Naive thymus-derived CD4-positive, alpha-beta T cell (primary cell): ENCODE measurements around the gene DCN. TPM values are rescaled to one million over a fixed set of nuclear protein-coding genes. Genes with fewer than 3 reads are reported as not detected.

Source experiments
- ATAC-seq: fragments of 150-1000 bp; cut with Tn5 transposase; 2 replicates; pipeline ENCODE4 v1.10.0; 2021; ENCODE audit warnings: mild to moderate bottlenecking, moderate library complexity
- CTCF ChIA-PET: fragments of 350-600 bp; sonication (Branson Sonifier 250); formaldehyde crosslinking; loops from one replicate; lab custom pipeline; 2021; ENCODE audit warnings: antibody characterized with exemption; lab: Charles Lee
- POLR2A ChIA-PET: fragments of 350-600 bp; sonication (Branson Sonifier 250); formaldehyde crosslinking; loops from one replicate; lab custom pipeline; 2021; ENCODE audit warnings: antibody characterized with exemption, inconsistent platforms; lab: Charles Lee
- DNase-seq, 9 donors: peaks; one replicate each; pipeline versions ENCODE4 v3.0.0 to v3.0.0-alpha.2; 2020 to 2022; ENCODE audit warnings: mixed read lengths in 1 of 9
- H3K27ac ChIP-seq: one replicate; pipeline ENCODE4 v1.7.0; 2013; ENCODE audit warnings: mild to moderate bottlenecking, low read depth, low read length, moderate library complexity
- H3K27me3 ChIP-seq, 2 donors: one replicate each; pipeline ENCODE4 v1.7.0; 2013; ENCODE audit warnings: low read length in 2 of 2, mild to moderate bottlenecking in 2 of 2, moderate library complexity in 2 of 2; ENCODE audit not compliant: control insufficient read depth in 2 of 2, insufficient read depth in 2 of 2
- H3K36me3 ChIP-seq, 3 experiments: 1 replicate in 2 of 3; 2 replicates in 1 of 3; pipeline ENCODE4 v1.7.0; 2013; ENCODE audit warnings: low read length in 3 of 3, mild to moderate bottlenecking in 3 of 3, moderate library complexity in 1 of 3; ENCODE audit not compliant: insufficient read depth in 3 of 3, control insufficient read depth in 2 of 3
- H3K4me1 ChIP-seq, 2 donors: one replicate each; pipeline ENCODE4 v1.7.0; 2013; ENCODE audit warnings: low read length in 2 of 2, mild to moderate bottlenecking in 2 of 2, moderate library complexity in 1 of 2; ENCODE audit not compliant: control insufficient read depth in 2 of 2, insufficient read depth in 2 of 2
- H3K4me3 ChIP-seq: 2 replicates; pipeline ENCODE4 v1.7.0; 2013; ENCODE audit warnings: mild to moderate bottlenecking, low read length
- H3K9me3 ChIP-seq, 3 experiments: 1 replicate in 2 of 3; 2 replicates in 1 of 3; pipeline ENCODE4 v1.7.0; 2013; ENCODE audit warnings: low read length in 3 of 3; ENCODE audit not compliant: control insufficient read depth in 2 of 3
- H3K27ac Mint-ChIP-seq, 9 donors: one replicate each; pipeline ENCODE4 v1.8.0; 2020 to 2022; ENCODE audit warnings: mixed read lengths in 9 of 9, mild to moderate bottlenecking in 8 of 9, moderate library complexity in 5 of 9, inconsistent platforms in 2 of 9
- H3K27me3 Mint-ChIP-seq, 5 donors: one replicate each; pipeline ENCODE4 v1.8.0; 2021 to 2022; ENCODE audit warnings: mixed read lengths in 5 of 5, mild to moderate bottlenecking in 1 of 5
- H3K36me3 Mint-ChIP-seq, 5 donors: one replicate each; pipeline ENCODE4 v1.8.0; 2020 to 2022; ENCODE audit warnings: mixed read lengths in 5 of 5, mild to moderate bottlenecking in 3 of 5, inconsistent platforms in 1 of 5
- H3K4me1 Mint-ChIP-seq, 7 donors: one replicate each; pipeline ENCODE4 v1.8.0; 2020 to 2022; ENCODE audit warnings: mixed read lengths in 7 of 7, mild to moderate bottlenecking in 3 of 7, inconsistent platforms in 1 of 7
- H3K4me3 Mint-ChIP-seq, 10 donors: one replicate each; pipeline ENCODE4 v1.8.0; 2020 to 2022; ENCODE audit warnings: mild to moderate bottlenecking in 10 of 10, mixed read lengths in 10 of 10, moderate library complexity in 6 of 10, inconsistent platforms in 2 of 10
- H3K9me3 Mint-ChIP-seq, 11 donors: one replicate each; pipeline ENCODE4 v1.8.0; 2020 to 2022; ENCODE audit warnings: mixed read lengths in 11 of 11, mild to moderate bottlenecking in 4 of 11, inconsistent platforms in 1 of 11, moderate library complexity in 1 of 11
- intact Hi-C, 2 donors: fragments of 100-400 bp; cut with micrococcal nuclease; formaldehyde crosslinking; loops; one replicate each; pipeline ENCODE4 v1.15.1; 2023
- polyA plus RNA-seq, 2 donors: library from polyadenylated mRNA; unstranded; fragments of 300-500 nt; fragmentation: Illumina TruSeq; gene quantifications; one replicate each; pipeline ENCODE4 v1.2.3, GENCODE V29; 2021
- total RNA-seq, 6 experiments: library from RNA in 5 of 6; stranded (reverse) in 5 of 6; gene quantifications; 1 replicate in 5 of 6; 2 replicates in 1 of 6; pipeline ENCODE4 v1.2.3 and lab custom pipeline; 2021 to 2026

The DCN gene
- total RNA-seq (under 1 TPM in 1 of 5 experiments, not detected in 4; 0.69 TPM), polyA plus RNA-seq (not detected), total RNA-seq (lab: John Stamatoyannopoulos, UW) (not detected)

- Mint-ChIP-seq H3K27me3 (peaks cover 0 to 14% (median 0%) of the 10 kb centered on the region in 5 donors), H3K9me3 (no peaks in the 10 kb centered on the region), H3K4me3 (no peak within 1 kb of the TSS), H3K27ac (no peak within 1 kb of the TSS), H3K4me1 (no peaks in the 10 kb centered on the region), H3K36me3 (no peaks in the 10 kb centered on the region)
- no peak within 1 kb of the TSS for H3K27ac ChIP-seq
- ChIA-PET CTCF (no interaction called here), POLR2A (no interaction called here)
- no peak within 1 kb of the TSS for H3K4me3 ChIP-seq
- no peaks in the 10 kb centered on the region for H3K9me3 ChIP-seq
- no peaks in the 10 kb centered on the region for H3K27me3 ChIP-seq
- no peaks in the 10 kb centered on the region for H3K4me1 ChIP-seq
- ATAC-seq = no peak
- intact Hi-C loops = loop anchor here in 1 of 2 donors (5.0 kb wide), 1 partner anchor 144 kb away; no protein-coding TSS in a partner anchor
- DNase-seq = no peak
- no peaks in the 10 kb centered on the region for H3K36me3 ChIP-seq
Measured at GRCh38 chr12:91182636-91183455, at the start of gene DCN. DCN (minus strand) TSS chr12:91182817; CDS start chr12:91178552, 4,265 bp downstream.

- Mint-ChIP-seq H3K27me3 (peaks cover 0 to 19% (median 7%) of the 10 kb centered on the region in 5 donors), H3K4me3 (no peak overlapping the region), H3K4me1 (no peaks in the 10 kb centered on the region), H3K36me3 (no peaks in the 10 kb centered on the region), H3K9me3 (peaks cover 0 to 4% (median 0%) of the 10 kb centered on the region in 11 donors), H3K27ac (no peak overlapping the region)
- intact Hi-C loops = no loop called here
- H3K4me3 ChIP-seq = no peak overlapping the region
- no peak overlapping the region for H3K27ac ChIP-seq
- ATAC-seq (no peak), DNase-seq (no peak)
- no peaks in the 10 kb centered on the region for H3K4me1 ChIP-seq
- POLR2A ChIA-PET = interaction anchor here (0.5 kb wide), 1 partner anchor 485 kb away, joined by 4 read pairs; no protein-coding TSS in a partner anchor
- CTCF ChIA-PET = no interaction called here
- no peaks in the 10 kb centered on the region for H3K36me3 ChIP-seq
- no peaks in the 10 kb centered on the region for H3K27me3 ChIP-seq
- no peaks in the 10 kb centered on the region for H3K9me3 ChIP-seq
Measured at GRCh38 chr12:91230841-91231240, 48.2 kb upstream of the DCN start.

- DNase-seq = no peak
- H3K36me3 Mint-ChIP-seq = no peaks in the 10 kb centered on the region
- H3K4me3 Mint-ChIP-seq = no peak overlapping the region
- ATAC-seq = no peak
- no peak overlapping the region for H3K27ac ChIP-seq
- H3K4me1 ChIP-seq = no peaks in the 10 kb centered on the region
- H3K36me3 ChIP-seq = no peaks in the 10 kb centered on the region
- CTCF ChIA-PET = no interaction called here
- no peak overlapping the region for H3K27ac Mint-ChIP-seq
- no peaks in the 10 kb centered on the region for H3K27me3 ChIP-seq
- no peaks in the 10 kb centered on the region for H3K4me1 Mint-ChIP-seq
- H3K9me3 Mint-ChIP-seq = peaks cover 0 to 3% (median 0%) of the 10 kb centered on the region in 11 donors
- peaks cover 0 to 30% (median 13%) of the 10 kb centered on the region in 5 donors for H3K27me3 Mint-ChIP-seq
- intact Hi-C loops = no loop called here
- POLR2A ChIA-PET = no interaction called here
- no peaks in the 10 kb centered on the region for H3K9me3 ChIP-seq
- no peak overlapping the region for H3K4me3 ChIP-seq
Measured at GRCh38 chr12:91226951-91227350, 44.3 kb upstream of the DCN start.

- DNase-seq = no peak
- ATAC-seq = no peak
- Histone ChIP-seq H3K9me3 (no peaks in the 10 kb centered on the region), H3K27ac (no peak overlapping the region), H3K4me1 (no peaks in the 10 kb centered on the region), H3K36me3 (no peaks in the 10 kb centered on the region), H3K4me3 (no peak overlapping the region), H3K27me3 (no peaks in the 10 kb centered on the region)
- no peaks in the 10 kb centered on the region for H3K4me1 Mint-ChIP-seq
- no peak overlapping the region for H3K4me3 Mint-ChIP-seq
- H3K9me3 Mint-ChIP-seq = peaks cover 0 to 3% (median 0%) of the 10 kb centered on the region in 11 donors
- no peaks in the 10 kb centered on the region for H3K36me3 Mint-ChIP-seq
- CTCF ChIA-PET = interaction anchor here (0.6 kb wide), 2 partner anchors 11 to 76 kb away, joined by 3 read pairs; no protein-coding TSS in a partner anchor
- peaks cover 0 to 30% (median 13%) of the 10 kb centered on the region in 5 donors for H3K27me3 Mint-ChIP-seq
- intact Hi-C loops = no loop called here
- POLR2A ChIA-PET = no interaction called here
- H3K27ac Mint-ChIP-seq = no peak overlapping the region
Measured at GRCh38 chr12:91225316-91225715, 42.7 kb upstream of the DCN start.

GRCh38 chr12:91224401-91224800, 41.8 kb upstream of the DCN start:
- Mint-ChIP-seq H3K4me1 (no peaks in the 10 kb centered on the region), H3K36me3 (no peaks in the 10 kb centered on the region), H3K27ac (no peak overlapping the region), H3K27me3 (peaks cover 0 to 29% (median 14%) of the 10 kb centered on the region in 5 donors), H3K4me3 (no peak overlapping the region), H3K9me3 (peaks cover 0 to 3% (median 0%) of the 10 kb centered on the region in 11 donors)
- intact Hi-C loops = no loop called here
- H3K9me3 ChIP-seq = no peaks in the 10 kb centered on the region
- DNase-seq = no peak
- POLR2A ChIA-PET = no interaction called here
- no peaks in the 10 kb centered on the region for H3K27me3 ChIP-seq
- CTCF ChIA-PET = interaction anchor here (0.6 kb wide), 1 partner anchor 75 kb away, joined by 3 read pairs; no protein-coding TSS in a partner anchor
- no peaks in the 10 kb centered on the region for H3K4me1 ChIP-seq
- H3K4me3 ChIP-seq = no peak overlapping the region
- ATAC-seq = no peak
- no peaks in the 10 kb centered on the region for H3K36me3 ChIP-seq
- H3K27ac ChIP-seq = no peak overlapping the region

GRCh38 chr12:91222746-91223145, 40.1 kb upstream of the DCN start:
- no peak overlapping the region for H3K4me3 Mint-ChIP-seq
- H3K4me1 Mint-ChIP-seq = no peaks in the 10 kb centered on the region
- H3K27me3 Mint-ChIP-seq = peaks cover 0 to 19% (median 11%) of the 10 kb centered on the region in 5 donors
- no peak overlapping the region for H3K27ac Mint-ChIP-seq
- no peaks in the 10 kb centered on the region for H3K4me1 ChIP-seq
- H3K9me3 Mint-ChIP-seq = no peaks in the 10 kb centered on the region
- intact Hi-C loops = no loop called here
- H3K27ac ChIP-seq = no peak overlapping the region
- ChIA-PET POLR2A (no interaction called here), CTCF (no interaction called here)
- no peak overlapping the region for H3K4me3 ChIP-seq
- H3K27me3 ChIP-seq = no peaks in the 10 kb centered on the region
- DNase-seq (no peak), ATAC-seq (no peak)
- H3K36me3 Mint-ChIP-seq = no peaks in the 10 kb centered on the region
- H3K9me3 ChIP-seq = no peaks in the 10 kb centered on the region
- no peaks in the 10 kb centered on the region for H3K36me3 ChIP-seq
